ENCODE data around the gene RAD51C. TPM values are rescaled to one million over a fixed set of nuclear protein-coding genes. Genes with fewer than 3 reads are reported as not detected.

Gene RAD51C
- polyA plus RNA-seq, 1 of the 3 experiments (the other 2 are of a cell fraction), result 36.1 TPM

GRCh38 chr17:58665946-58666857 lies 26.2 kb upstream of the RAD51C start:
- H3K4me3 ChIP-seq (ENCODE audit: low read depth in 2 of 2, low read length in 1 of 2), result no peak overlapping the region
- TF ChIP-seq, protein P1, sequence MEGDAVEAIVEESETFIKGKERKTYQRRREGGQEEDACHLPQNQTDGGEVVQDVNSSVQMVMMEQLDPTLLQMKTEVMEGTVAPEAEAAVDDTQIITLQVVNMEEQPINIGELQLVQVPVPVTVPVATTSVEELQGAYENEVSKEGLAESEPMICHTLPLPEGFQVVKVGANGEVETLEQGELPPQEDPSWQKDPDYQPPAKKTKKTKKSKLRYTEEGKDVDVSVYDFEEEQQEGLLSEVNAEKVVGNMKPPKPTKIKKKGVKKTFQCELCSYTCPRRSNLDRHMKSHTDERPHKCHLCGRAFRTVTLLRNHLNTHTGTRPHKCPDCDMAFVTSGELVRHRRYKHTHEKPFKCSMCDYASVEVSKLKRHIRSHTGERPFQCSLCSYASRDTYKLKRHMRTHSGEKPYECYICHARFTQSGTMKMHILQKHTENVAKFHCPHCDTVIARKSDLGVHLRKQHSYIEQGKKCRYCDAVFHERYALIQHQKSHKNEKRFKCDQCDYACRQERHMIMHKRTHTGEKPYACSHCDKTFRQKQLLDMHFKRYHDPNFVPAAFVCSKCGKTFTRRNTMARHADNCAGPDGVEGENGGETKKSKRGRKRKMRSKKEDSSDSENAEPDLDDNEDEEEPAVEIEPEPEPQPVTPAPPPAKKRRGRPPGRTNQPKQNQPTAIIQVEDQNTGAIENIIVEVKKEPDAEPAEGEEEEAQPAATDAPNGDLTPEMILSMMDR (IDR thresholded peaks at IDR 0.05), result no peak
- TF ChIP-seq RXRA (IDR thresholded peaks at IDR 0.05; ENCODE audit: borderline replicate concordance, low read depth), result no peak
- no peak for TF ChIP-seq TAF1 (IDR thresholded peaks at IDR 0.05; ENCODE audit: borderline replicate concordance, low read depth, low read length)
- no peak for TF ChIP-seq SMC3 (IDR thresholded peaks at IDR 0.05; ENCODE audit: low read depth, low read length)
- no peak for TF ChIP-seq ELF1 (IDR thresholded peaks at IDR 0.05)
- TF ChIP-seq CHD2 (IDR thresholded peaks at IDR 0.05; ENCODE audit: low read length, partially characterized antibody), result no peak
- no peak for TF ChIP-seq RFX5 (IDR thresholded peaks at IDR 0.05; ENCODE audit: low read length)
- TF ChIP-seq EZH2phosphoT487 (IDR thresholded peaks at IDR 0.05; ENCODE audit: borderline replicate concordance, low read depth), result no peak
- no peak for TF ChIP-seq JUND (IDR thresholded peaks at IDR 0.05)
- TF ChIP-seq FOSL2 (IDR thresholded peaks at IDR 0.05; ENCODE audit: borderline replicate concordance, low read depth), result no peak
- no peak for TF ChIP-seq EP300 (IDR thresholded peaks at IDR 0.05; ENCODE audit: borderline replicate concordance in 1 of 2, low read depth in 1 of 2, low read length in 1 of 2)
- TF ChIP-seq ZBTB33 (IDR thresholded peaks at IDR 0.05; ENCODE audit: borderline replicate concordance, low read depth), result no peak
- H4K20me1 ChIP-seq (ENCODE audit: insufficient read depth), result no peaks in the 10 kb centered on the region
- H3F3A ChIP-seq (replicated peaks; ENCODE audit: insufficient read depth), result peaks cover 5% of the 10 kb centered on the region
- no peak overlapping the region for H3K4me2 ChIP-seq
- no peaks in the 10 kb centered on the region for H3K36me3 ChIP-seq (replicated peaks in 1 of 2; ENCODE audit: control insufficient read depth in 1 of 2, insufficient read depth in 2 of 2, low read length in 1 of 2)
- no peaks in the 10 kb centered on the region for H3K79me2 ChIP-seq (ENCODE audit: insufficient read depth)
- no peaks in the 10 kb centered on the region; a peak in 1 of 4 replicates for H3K4me1 ChIP-seq (ENCODE audit: control insufficient read depth in 1 of 2, insufficient read depth in 2 of 2, low read depth in 1 of 2, low read length in 1 of 2)
- ChIA-PET CTCF (interaction anchor here (1.2 to 1.5 kb wide), 3 partner anchors 26 to 78 kb away, joined by 3 to 4 read pairs (median 4); no protein-coding TSS in a partner anchor), POLR2A (interaction anchor here (1.2 to 1.3 kb wide), 2 partner anchors 34 to 35 kb away, joined by 3 to 5 read pairs; no protein-coding TSS in a partner anchor)
- WGBS (ENCODE audit: low lambda C conversion rate), result 90% methylated on average over 25 of the region's 25 CpGs
- no peak overlapping the region for H3K27ac ChIP-seq (ENCODE audit: low read depth in 2 of 2, low read length in 1 of 2)
- no peaks in the 10 kb centered on the region for H3K27me3 ChIP-seq (ENCODE audit: insufficient read depth)
- H2AFZ ChIP-seq (ENCODE audit: low read depth), result no peak overlapping the region
- H3K9me2 ChIP-seq, result no peaks in the 10 kb centered on the region
- H3K9ac ChIP-seq, result no peak overlapping the region
- H3K9me3 ChIP-seq, result no peaks in the 10 kb centered on the region
- no peak for DNase-seq
